D721Med (cell line): ENCODE data around the gene FAM110C.
"Not testable (repeated sequence)": the region's sequence is repeated elsewhere in the genome, so short reads cannot be mapped to it uniquely, and the experiment has no call there.

Source experiments
- DNase-seq: peaks from one replicate; pipeline ENCODE4 v3.0.0; 2011; ENCODE audit warnings: low spot score; ENCODE audit not compliant: insufficient read length
- FAIRE-seq: peaks from 2 replicates; lab custom pipeline; 2011; peaks lifted over from hg19 to GRCh38; lab: Jason Lieb, UNC
- TF ChIP-seq, protein P1 (sequence below): IDR thresholded peaks from 2 replicates; pipeline ENCODE4 v1.5.1; 2012; ENCODE audit warnings: mild to moderate bottlenecking, control low read depth; ENCODE audit not compliant: insufficient read depth; ENCODE audit errors: missing control alignments

Gene FAM110C

DNA sequence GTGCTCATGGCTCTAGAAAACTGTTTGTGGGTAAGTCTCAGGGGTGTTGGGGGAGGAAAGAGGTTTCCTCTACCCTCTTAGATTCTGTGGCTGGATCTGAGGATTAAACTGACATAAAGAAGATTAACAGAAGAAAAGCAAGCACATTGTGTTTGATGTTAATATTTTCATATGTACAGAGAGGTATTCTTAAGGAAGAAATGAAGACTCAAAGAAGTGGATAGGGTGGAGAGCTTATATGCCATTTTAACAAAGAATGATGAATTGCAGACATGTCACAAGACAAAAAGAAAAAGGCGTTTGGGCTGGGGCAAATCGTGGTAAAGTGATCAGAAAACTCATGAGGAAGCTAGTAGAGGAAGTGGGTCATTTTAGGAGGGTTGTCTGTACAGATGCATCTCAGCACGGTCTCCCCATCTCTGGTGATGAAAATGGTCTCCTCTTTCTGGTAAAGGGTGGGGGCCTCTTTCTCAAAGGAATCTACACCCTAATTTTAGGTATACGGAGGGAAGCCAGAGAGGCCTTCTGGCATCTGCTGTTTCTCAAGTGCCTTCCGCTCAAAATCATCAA, 17.8 kb downstream of the FAM110C start:
- TF ChIP-seq, protein P1, sequence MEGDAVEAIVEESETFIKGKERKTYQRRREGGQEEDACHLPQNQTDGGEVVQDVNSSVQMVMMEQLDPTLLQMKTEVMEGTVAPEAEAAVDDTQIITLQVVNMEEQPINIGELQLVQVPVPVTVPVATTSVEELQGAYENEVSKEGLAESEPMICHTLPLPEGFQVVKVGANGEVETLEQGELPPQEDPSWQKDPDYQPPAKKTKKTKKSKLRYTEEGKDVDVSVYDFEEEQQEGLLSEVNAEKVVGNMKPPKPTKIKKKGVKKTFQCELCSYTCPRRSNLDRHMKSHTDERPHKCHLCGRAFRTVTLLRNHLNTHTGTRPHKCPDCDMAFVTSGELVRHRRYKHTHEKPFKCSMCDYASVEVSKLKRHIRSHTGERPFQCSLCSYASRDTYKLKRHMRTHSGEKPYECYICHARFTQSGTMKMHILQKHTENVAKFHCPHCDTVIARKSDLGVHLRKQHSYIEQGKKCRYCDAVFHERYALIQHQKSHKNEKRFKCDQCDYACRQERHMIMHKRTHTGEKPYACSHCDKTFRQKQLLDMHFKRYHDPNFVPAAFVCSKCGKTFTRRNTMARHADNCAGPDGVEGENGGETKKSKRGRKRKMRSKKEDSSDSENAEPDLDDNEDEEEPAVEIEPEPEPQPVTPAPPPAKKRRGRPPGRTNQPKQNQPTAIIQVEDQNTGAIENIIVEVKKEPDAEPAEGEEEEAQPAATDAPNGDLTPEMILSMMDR = no peak
- no peak for FAIRE-seq
- DNase-seq = no peak

DNA sequence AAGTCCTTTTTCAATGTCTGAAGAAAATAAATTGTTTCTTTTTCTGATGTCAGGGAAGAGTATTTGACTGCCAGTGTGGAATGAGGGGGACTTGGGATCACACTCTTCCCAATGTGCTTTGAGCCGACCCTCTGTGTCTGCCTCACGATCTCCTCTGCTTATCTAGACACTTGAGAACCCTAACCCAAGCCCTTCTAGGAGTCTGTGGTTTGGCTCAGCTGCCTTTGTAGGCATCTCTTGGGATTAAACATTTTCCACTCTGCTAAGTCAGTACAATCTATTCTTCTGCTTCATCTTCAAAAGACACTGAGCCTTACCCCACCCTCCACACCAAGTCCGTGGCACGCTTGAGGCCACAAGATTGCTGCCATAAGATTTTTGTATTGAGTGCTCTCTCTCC, 19.4 kb downstream of the FAM110C start:
- TF ChIP-seq, protein P1 = no peak
- FAIRE-seq (no peak), DNase-seq (no peak)

DNA sequence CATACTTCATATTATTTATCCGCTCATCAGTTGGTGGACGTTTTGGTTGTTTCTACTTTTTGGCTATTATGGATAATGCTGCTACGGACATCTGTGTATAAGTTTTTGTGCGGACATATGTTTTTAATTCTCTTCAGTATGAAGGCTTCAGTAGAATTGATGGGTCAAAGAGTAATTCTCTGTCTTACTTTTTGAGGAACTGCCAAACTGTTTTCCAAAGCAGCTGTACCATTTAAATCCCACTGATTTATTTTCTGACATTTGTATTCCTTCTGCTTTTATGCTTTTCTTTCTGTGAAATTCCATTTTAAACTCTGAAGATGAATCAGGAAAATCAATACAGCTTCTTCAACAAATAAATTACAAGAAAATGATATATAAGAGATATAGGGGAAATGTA, 20.8 kb downstream of the FAM110C start:
- DNase-seq (no peak), FAIRE-seq (no peak)
- TF ChIP-seq, protein P1 = no peak

DNA sequence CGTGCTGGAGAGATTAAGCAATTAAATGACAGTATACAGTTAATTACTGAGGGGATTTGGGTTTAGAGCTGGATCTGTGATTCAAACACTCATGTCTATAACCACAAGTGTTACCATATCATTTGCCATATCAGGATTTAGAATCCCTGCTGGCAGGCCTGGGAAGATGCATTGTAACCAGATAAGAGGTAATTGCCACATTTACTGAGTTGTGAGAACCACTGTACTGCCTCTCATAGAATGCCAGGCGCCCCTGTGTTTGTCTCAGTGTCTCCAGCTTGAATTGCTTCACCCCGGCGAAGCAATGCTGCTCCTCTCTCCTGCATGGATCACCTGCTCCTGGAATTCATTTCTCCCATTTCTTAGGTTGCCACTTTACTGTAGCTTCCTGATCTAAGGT, 21.7 kb downstream of the FAM110C start:
- not testable (repeated sequence) for DNase-seq, FAIRE-seq

DNA sequence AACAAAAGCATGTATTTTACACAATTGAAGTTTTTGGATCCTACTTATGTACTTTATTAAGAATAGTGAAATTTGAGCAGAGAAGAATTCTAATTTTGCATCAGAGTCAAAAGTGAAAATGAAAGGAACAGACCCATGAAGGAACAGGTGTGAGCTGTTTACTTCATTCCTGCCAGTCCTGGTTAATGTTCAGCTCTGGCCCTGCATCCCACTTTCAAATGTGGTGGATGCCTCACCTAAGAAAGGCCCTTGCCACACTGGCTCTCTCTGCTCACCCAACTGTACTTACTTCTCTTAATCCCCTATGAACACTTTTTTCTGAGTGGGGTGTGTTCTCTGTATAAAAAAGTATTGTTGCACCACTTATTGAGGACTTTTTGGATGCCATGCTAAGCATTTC, 22.2 kb downstream of the FAM110C start:
- FAIRE-seq (no peak), DNase-seq (no peak)
- TF ChIP-seq, protein P1 = no peak

DNA sequence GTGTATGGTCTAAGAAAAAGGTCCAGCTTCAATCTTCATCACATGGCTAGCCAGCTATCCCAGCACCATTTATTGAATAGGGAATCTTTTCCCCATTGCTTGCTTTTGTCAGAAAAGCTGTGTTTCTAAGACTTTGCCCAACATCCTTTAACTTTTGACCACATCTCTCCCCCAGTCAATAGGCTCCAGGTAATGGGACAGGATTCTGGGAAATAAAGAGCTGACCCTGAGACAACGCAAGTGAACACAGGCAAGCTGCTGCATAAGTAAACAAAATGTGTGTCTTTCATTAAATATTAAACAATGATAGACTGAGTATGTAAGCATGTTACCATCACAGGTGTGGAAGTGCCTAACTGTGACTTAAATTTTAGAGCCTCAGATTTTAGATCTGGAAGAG, 23.0 kb downstream of the FAM110C start:
- no peak for FAIRE-seq
- DNase-seq = no peak
- TF ChIP-seq, protein P1 = no peak

DNA sequence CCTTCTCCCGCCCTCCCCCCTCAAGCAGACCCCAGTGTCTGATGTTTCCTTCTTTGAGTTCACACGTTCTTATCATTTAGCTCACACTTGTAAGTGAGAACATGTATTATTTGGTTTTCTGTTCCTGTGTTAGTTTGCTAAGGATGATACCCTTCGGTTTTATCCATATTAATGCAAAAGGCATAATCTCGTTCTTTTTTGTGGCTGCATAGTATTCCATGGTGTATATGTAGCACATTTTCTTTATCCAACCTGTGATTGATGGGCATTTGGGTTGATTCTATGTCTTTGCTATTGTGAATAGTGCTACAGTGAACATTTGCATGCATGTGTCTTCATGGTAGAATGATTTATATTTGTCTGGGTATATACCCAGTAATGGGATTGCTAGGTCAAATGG, 24.1 kb downstream of the FAM110C start:
- not testable (repeated sequence) for DNase-seq, FAIRE-seq

DNA sequence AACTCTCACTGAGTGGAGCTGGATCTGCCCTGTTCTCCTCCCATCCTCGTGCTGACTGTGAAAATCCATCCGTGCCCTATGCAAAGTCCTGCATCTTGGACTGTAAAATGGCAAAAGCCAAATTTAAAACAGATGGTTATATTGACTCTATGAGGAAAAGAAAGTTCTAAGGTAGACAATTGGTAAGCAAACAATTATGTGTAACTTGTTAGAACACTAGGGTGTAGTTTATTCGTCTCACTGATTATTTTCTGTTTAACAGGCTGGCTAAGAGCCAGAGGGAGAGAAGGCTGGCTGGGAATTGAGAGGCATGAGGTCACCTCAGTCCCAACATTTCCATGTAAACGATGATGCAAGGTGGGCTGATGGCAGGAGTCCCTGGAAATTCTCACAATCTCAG, 26.0 kb downstream of the FAM110C start:
- not testable (repeated sequence) for FAIRE-seq

DNA sequence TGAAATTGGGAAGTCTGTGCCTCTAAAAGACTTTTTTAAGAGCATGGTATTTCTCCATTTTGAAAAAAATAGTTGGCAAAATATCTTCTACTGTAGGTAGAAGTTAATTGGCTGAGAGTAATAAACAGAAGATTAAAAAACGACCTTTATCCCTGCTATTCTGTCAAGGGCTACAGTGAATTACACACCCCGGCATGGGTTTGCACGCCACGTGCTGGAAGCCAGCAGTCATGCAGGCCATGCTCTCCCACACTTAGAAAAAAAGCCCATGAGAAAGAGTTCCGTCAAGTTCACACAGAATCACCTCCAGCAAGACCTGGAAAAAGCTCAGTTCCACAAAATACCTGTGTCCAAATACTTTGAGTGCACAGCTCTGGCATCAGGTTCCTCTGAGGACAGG, 26.8 kb downstream of the FAM110C start:
- DNase-seq = no peak
- TF ChIP-seq, protein P1 = no peak
- FAIRE-seq = no peak

More for the DNA sequence above, 26.0 kb downstream of the FAM110C start:
- not testable (repeated sequence) for DNase-seq
